MM.1S (cell line): Measurements from ENCODE around the gene CFAP46.

Source experiments
- DNase-seq: peaks from one replicate; pipeline ENCODE4 v3.0.0-alpha.2; 2015
- H2AFZ ChIP-seq: fragments of 300-600 bp; sonication (generic); 2 replicates; pipeline ENCODE4 v1.6.0; 2016; ENCODE audit warnings: antibody characterized with exemption, low read length
- H3F3A ChIP-seq: fragments of 300-600 bp; sonication (generic); 2 replicates; pipeline ENCODE4 v1.6.1; 2016; ENCODE audit warnings: mild to moderate bottlenecking, antibody characterized with exemption, low read length, moderate library complexity, mixed read lengths; ENCODE audit not compliant: insufficient read depth
- H3K27ac ChIP-seq: fragments of 300-600 bp; sonication (generic); 2 replicates; pipeline ENCODE4 v1.5.1; 2016; ENCODE audit warnings: mild to moderate bottlenecking, low read length
- H3K27me3 ChIP-seq: fragments of 300-600 bp; sonication (generic); replicated peaks from 2 replicates; pipeline ENCODE4 v1.6.0; 2016; ENCODE audit warnings: low read length; ENCODE audit not compliant: insufficient read depth
- H3K36me3 ChIP-seq: fragments of 300-600 bp; sonication (generic); replicated peaks from 2 replicates; pipeline ENCODE4 v1.6.1; 2016; ENCODE audit warnings: mild to moderate bottlenecking, low read length, mixed read lengths; ENCODE audit not compliant: insufficient read depth
- H3K4me1 ChIP-seq: fragments of 300-600 bp; sonication (generic); 2 replicates; pipeline ENCODE4 v1.6.1; 2016; ENCODE audit warnings: low read length, mixed read lengths
- H3K4me2 ChIP-seq: fragments of 300-600 bp; sonication (generic); 2 replicates; pipeline ENCODE4 v1.6.0; 2016; ENCODE audit warnings: low read depth, low read length
- H3K4me3 ChIP-seq: fragments of 300-600 bp; sonication (generic); 2 replicates; pipeline ENCODE4 v1.5.1; 2016; ENCODE audit warnings: low read length, mixed read lengths
- H3K79me2 ChIP-seq: fragments of 300-600 bp; sonication (generic); 2 replicates; pipeline ENCODE4 v1.6.1; 2016; ENCODE audit warnings: mixed run types, low read length, mixed read lengths
- H3K9ac ChIP-seq: fragments of 300-600 bp; sonication (generic); 2 replicates; pipeline ENCODE4 v1.6.1; 2016; ENCODE audit warnings: low read length, mixed read lengths
- H3K9me2 ChIP-seq: fragments of 300-600 bp; sonication (generic); replicated peaks from 2 replicates; pipeline ENCODE4 v1.6.1; 2016; ENCODE audit warnings: mild to moderate bottlenecking, low read length, mixed read lengths; ENCODE audit not compliant: insufficient read depth
- H3K9me3 ChIP-seq: fragments of 300-600 bp; sonication (generic); replicated peaks from 2 replicates; pipeline ENCODE4 v1.6.1; 2016; ENCODE audit warnings: mild to moderate bottlenecking, low read length, mixed read lengths; ENCODE audit not compliant: insufficient read depth
- H4K20me1 ChIP-seq: fragments of 300-600 bp; sonication (generic); 2 replicates; pipeline ENCODE4 v1.6.1; 2016; ENCODE audit warnings: mild to moderate bottlenecking, low read length, moderate library complexity, mixed read lengths; ENCODE audit not compliant: insufficient read depth
- EZH2 ChIP-seq: fragments of 300-600 bp; sonication (generic); optimal IDR thresholded peaks from 2 replicates; pipeline ENCODE3; 2017; ENCODE audit warnings: low read depth, mild to moderate bottlenecking, antibody characterized with exemption, low read length, mixed read lengths
- EZH2phosphoT487 ChIP-seq: fragments of 300-600 bp; sonication (generic); IDR thresholded peaks from 2 replicates; pipeline ENCODE4 v1.6.1; 2018; ENCODE audit warnings: antibody characterized with exemption, low read length
- TF ChIP-seq, protein P1 (sequence below): fragments of 300-600 bp; sonication (generic); IDR thresholded peaks from 2 replicates; pipeline ENCODE4 v1.5.1; 2016; ENCODE audit warnings: antibody characterized with exemption, low read length, mixed read lengths

The CFAP46 gene

DNA sequence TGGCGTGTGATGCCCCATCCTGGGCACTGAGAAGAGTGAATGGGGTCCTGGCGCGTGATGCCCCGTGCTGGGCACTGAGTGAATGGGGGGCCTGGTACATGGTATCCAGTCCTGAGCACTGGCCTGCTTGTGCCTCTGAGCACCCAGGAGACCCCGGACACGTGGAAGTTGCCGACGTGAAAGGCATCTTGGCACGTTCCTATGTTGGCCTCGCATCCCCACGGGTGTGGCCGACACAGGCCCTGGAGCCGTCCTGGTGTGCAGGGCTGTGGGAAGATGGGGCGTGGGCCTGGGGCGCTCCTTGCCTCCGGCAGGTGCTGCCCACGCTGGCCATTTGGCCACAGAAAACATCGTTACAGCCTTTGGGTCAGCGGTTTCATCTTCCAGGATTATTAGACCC lies 35.5 kb downstream of the CFAP46 start:
- no peaks in the 10 kb centered on the region for H4K20me1 ChIP-seq
- H3K9ac ChIP-seq: no peak overlapping the region
- H3K9me2 ChIP-seq: no peaks in the 10 kb centered on the region
- no peaks in the 10 kb centered on the region for H3F3A ChIP-seq
- no peak for DNase-seq
- no peaks in the 10 kb centered on the region for H3K4me1 ChIP-seq
- H3K4me3 ChIP-seq: no peak overlapping the region
- H2AFZ ChIP-seq: no peak overlapping the region
- no peak overlapping the region for H3K4me2 ChIP-seq
- no peak for TF ChIP-seq EZH2
- TF ChIP-seq EZH2phosphoT487: no peak
- TF ChIP-seq, protein P1, sequence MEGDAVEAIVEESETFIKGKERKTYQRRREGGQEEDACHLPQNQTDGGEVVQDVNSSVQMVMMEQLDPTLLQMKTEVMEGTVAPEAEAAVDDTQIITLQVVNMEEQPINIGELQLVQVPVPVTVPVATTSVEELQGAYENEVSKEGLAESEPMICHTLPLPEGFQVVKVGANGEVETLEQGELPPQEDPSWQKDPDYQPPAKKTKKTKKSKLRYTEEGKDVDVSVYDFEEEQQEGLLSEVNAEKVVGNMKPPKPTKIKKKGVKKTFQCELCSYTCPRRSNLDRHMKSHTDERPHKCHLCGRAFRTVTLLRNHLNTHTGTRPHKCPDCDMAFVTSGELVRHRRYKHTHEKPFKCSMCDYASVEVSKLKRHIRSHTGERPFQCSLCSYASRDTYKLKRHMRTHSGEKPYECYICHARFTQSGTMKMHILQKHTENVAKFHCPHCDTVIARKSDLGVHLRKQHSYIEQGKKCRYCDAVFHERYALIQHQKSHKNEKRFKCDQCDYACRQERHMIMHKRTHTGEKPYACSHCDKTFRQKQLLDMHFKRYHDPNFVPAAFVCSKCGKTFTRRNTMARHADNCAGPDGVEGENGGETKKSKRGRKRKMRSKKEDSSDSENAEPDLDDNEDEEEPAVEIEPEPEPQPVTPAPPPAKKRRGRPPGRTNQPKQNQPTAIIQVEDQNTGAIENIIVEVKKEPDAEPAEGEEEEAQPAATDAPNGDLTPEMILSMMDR: no peak
- H3K27me3 ChIP-seq: peaks cover 18% of the 10 kb centered on the region
- H3K79me2 ChIP-seq: no peaks in the 10 kb centered on the region
- no peaks in the 10 kb centered on the region for H3K9me3 ChIP-seq
- no peaks in the 10 kb centered on the region for H3K36me3 ChIP-seq
- H3K27ac ChIP-seq: no peak overlapping the region

DNA sequence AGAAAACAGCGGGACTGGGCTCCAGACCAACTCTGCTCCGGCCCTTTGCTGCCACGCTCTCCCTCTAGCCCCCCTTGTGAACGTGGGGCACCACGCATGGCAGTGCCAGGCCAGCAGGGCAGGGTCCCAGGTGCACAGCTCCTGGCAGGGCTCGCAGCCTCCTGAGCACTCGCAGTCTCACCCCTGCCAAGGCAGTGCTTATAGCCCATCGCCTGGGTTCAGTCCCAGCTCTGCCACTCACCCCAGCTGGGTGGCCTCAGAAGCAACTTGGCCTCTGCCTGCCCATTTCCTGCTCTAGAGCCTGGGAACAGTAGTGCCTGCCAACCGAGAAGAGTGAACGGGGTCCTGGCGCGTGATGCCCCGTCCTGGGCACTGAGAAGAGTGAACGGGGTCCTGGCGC lies 36.3 kb downstream of the CFAP46 start:
- TF ChIP-seq EZH2 (no peak), EZH2phosphoT487 (no peak)
- TF ChIP-seq, protein P1: no peak
- Histone ChIP-seq H4K20me1 (no peaks in the 10 kb centered on the region), H3K27me3 (peaks cover 26% of the 10 kb centered on the region), H3K79me2 (no peaks in the 10 kb centered on the region), H3K4me3 (no peak overlapping the region), H3K9me3 (no peaks in the 10 kb centered on the region), H2AFZ (no peak overlapping the region), H3K4me1 (no peaks in the 10 kb centered on the region), H3K4me2 (no peak overlapping the region), H3K9ac (no peak overlapping the region), H3K27ac (no peak overlapping the region), H3K36me3 (no peaks in the 10 kb centered on the region), H3K9me2 (no peaks in the 10 kb centered on the region), H3F3A (no peaks in the 10 kb centered on the region)
- no peak for DNase-seq

DNA sequence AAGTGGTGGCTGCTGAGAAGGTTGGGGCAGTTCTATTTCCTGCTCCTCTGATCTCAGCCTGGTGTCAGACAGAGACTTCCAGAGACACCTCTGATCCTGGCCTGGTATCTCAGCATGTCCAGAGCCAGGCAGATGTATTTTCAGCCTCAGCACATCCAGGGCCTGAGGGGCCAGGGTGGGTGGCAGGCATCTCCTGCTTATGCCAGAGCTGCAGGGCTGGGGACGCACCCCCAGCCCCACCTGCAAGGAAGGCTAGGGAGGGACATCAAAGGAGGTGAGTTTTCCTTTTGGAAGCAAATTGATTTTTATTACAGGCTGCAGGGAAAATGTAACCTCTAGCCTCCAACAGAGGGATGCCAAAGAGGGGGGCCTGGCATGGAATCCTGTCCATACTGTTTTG lies 36.7 kb downstream of the CFAP46 start:
- H3K4me2 ChIP-seq: no peak overlapping the region
- H3F3A ChIP-seq: no peaks in the 10 kb centered on the region

More for the DNA sequence above, 36.7 kb downstream of the CFAP46 start:
- H3K27me3 ChIP-seq: peaks cover 27% of the 10 kb centered on the region
- H4K20me1 ChIP-seq: no peaks in the 10 kb centered on the region
- no peaks in the 10 kb centered on the region for H3K36me3 ChIP-seq
- H3K4me1 ChIP-seq: no peaks in the 10 kb centered on the region
- no peaks in the 10 kb centered on the region for H3K79me2 ChIP-seq
- H2AFZ ChIP-seq: no peak overlapping the region
- H3K27ac ChIP-seq: no peak overlapping the region
- H3K9me3 ChIP-seq: no peaks in the 10 kb centered on the region
- no peak for TF ChIP-seq EZH2phosphoT487
- TF ChIP-seq EZH2: no peak
- TF ChIP-seq, protein P1: no peak
- no peak overlapping the region for H3K4me3 ChIP-seq
- DNase-seq: no peak
- no peaks in the 10 kb centered on the region for H3K9me2 ChIP-seq
- H3K9ac ChIP-seq: no peak overlapping the region
